Effector memory CD4-positive, alpha-beta T cell (primary cell): Measurements from ENCODE around the gene BAG5.
"Not testable (repeated sequence)": the region's sequence is repeated elsewhere in the genome, so short reads cannot be mapped to it uniquely, and the experiment has no call there.

ENCODE experiments used
- DNase-seq, 3 donors: peaks; one replicate each; pipeline ENCODE4 v3.0.0-alpha.2; 2020
- H3K27ac ChIP-seq: 2 replicates; pipeline ENCODE4 v1.7.0; 2013; ENCODE audit warnings: mild to moderate bottlenecking, low read length, moderate library complexity; ENCODE audit not compliant: insufficient read depth, poor library complexity, severe bottlenecking
- H3K27me3 ChIP-seq: replicated peaks from 2 replicates; pipeline ENCODE4 v1.7.0; 2013; ENCODE audit warnings: mild to moderate bottlenecking, low read length; ENCODE audit not compliant: insufficient read depth, control insufficient read depth, poor library complexity, severe bottlenecking
- H3K36me3 ChIP-seq: 2 replicates; pipeline ENCODE4 v1.7.0; 2013; ENCODE audit warnings: mild to moderate bottlenecking, low read length, moderate library complexity; ENCODE audit not compliant: control insufficient read depth, insufficient read depth
- H3K4me1 ChIP-seq: 2 replicates; pipeline ENCODE4 v1.7.0; 2013; ENCODE audit warnings: low read length, mild to moderate bottlenecking; ENCODE audit not compliant: control insufficient read depth, insufficient read depth, poor library complexity, severe bottlenecking
- H3K4me3 ChIP-seq: 2 replicates; pipeline ENCODE4 v1.7.0; 2013; ENCODE audit warnings: low read length, low read depth, mild to moderate bottlenecking; ENCODE audit not compliant: insufficient read depth, poor library complexity, severe bottlenecking
- H3K9me3 ChIP-seq: 2 replicates; pipeline ENCODE4 v1.7.0; 2013; ENCODE audit warnings: mild to moderate bottlenecking, low read length, moderate library complexity; ENCODE audit not compliant: control insufficient read depth

BAG5 gene

GRCh38 chr14:103517721-103518421 is 44.6 kb downstream of the BAG5 start:
- Histone ChIP-seq H3K9me3 (no peaks in the 10 kb centered on the region), H3K27ac (no peak overlapping the region), H3K36me3 (no peaks in the 10 kb centered on the region), H3K27me3 (peaks cover 3% of the 10 kb centered on the region), H3K4me1 (peaks cover 20% of the 10 kb centered on the region), H3K4me3 (no peak overlapping the region)
- no peak for DNase-seq

- Histone ChIP-seq H3K9me3 (no peaks in the 10 kb centered on the region), H3K27ac (no peak overlapping the region), H3K4me3 (no peak overlapping the region), H3K27me3 (no peaks in the 10 kb centered on the region), H3K36me3 (no peaks in the 10 kb centered on the region), H3K4me1 (peaks cover 18% of the 10 kb centered on the region)
- DNase-seq: no peak
These were observed 45.3 kb downstream of the BAG5 start for GRCh38 chr14:103517174-103517566.

DNA sequence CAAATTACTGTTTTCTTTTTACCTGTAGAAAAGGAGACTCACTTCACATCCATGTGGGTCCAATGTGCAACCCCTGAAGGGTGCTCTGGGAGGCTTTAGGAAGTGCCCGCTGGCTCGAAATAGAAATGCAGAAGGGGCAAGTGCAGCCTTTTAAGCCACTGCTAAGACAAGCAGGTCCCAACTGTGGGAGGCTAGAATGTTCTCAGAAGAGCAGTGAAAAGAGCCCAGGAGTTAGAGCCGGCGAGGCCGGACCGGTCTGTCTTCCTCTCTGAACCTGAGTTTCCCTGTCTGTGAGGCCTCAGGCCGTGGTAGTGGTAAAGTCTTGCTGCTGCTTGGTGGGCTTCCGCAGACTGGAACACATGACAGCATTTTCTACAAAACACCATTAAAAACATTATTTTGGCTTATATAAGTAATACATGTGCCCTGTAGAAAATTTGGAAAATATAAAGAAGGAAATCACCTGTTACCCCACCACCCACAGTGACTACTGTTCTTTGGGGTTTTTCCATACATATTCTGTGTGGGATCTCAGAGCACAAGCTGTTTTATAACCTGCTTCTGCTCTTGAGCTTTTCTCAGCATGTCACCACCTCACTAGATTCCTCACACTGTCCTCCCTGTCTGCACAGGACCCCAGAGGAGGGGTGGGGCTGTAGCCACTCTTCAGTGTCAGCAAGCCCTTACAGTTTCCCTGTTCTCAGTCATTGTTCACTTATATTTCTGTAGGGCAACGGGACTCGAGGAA is 45.9 kb downstream of the BAG5 start:
- H3K27me3 ChIP-seq: no peaks in the 10 kb centered on the region
- H3K27ac ChIP-seq: no peak overlapping the region
- no peak overlapping the region for H3K4me3 ChIP-seq
- DNase-seq: no peak
- peaks cover 15% of the 10 kb centered on the region for H3K4me1 ChIP-seq
- no peaks in the 10 kb centered on the region for H3K9me3 ChIP-seq
- H3K36me3 ChIP-seq: no peaks in the 10 kb centered on the region

GRCh38 chr14:103514596-103515421 is 47.6 kb downstream of the BAG5 start:
- H3K27ac ChIP-seq: no peak overlapping the region
- DNase-seq: no peak
- H3K27me3 ChIP-seq: no peaks in the 10 kb centered on the region
- no peak overlapping the region for H3K4me3 ChIP-seq
- H3K36me3 ChIP-seq: peaks cover 4% of the 10 kb centered on the region
- peaks cover 3% of the 10 kb centered on the region for H3K4me1 ChIP-seq
- no peaks in the 10 kb centered on the region for H3K9me3 ChIP-seq

GRCh38 chr14:103512701-103513611 is 49.5 kb downstream of the BAG5 start:
- Histone ChIP-seq H3K4me1 (no peaks in the 10 kb centered on the region), H3K27me3 (no peaks in the 10 kb centered on the region), H3K4me3 (no peak overlapping the region), H3K36me3 (peaks cover 4% of the 10 kb centered on the region), H3K27ac (no peak overlapping the region), H3K9me3 (no peaks in the 10 kb centered on the region)
- no peak for DNase-seq

DNA sequence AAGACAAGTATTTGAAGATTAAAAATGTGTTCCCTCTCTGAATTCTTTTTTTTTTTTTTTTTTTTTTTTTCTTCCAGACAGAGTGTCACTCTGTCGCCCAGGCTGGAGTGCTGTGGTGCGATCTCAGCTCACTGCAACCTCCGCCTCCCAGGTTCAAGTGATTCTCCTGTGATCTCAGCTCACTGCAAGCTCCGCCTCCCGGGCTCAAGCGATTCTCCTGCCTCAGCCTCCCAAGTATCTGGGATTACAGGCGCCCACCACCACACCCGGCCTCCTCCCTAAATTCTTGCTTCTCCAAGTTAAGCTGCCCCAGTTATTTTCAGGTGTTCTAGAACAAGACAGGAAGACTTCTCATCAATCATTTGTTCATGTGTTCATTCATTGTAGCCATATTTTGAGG is 50.3 kb downstream of the BAG5 start:
- H3K4me3 ChIP-seq, H3K4me1 ChIP-seq, DNase-seq, H3K9me3 ChIP-seq, H3K27ac ChIP-seq, H3K27me3 ChIP-seq, H3K36me3 ChIP-seq: not testable (repeated sequence)

- peaks cover 4% of the 10 kb centered on the region for H3K36me3 ChIP-seq
- no peaks in the 10 kb centered on the region for H3K4me1 ChIP-seq
- H3K27ac ChIP-seq: no peak overlapping the region
- no peaks in the 10 kb centered on the region for H3K9me3 ChIP-seq
- H3K27me3 ChIP-seq: no peaks in the 10 kb centered on the region
- DNase-seq: no peak
- no peak overlapping the region for H3K4me3 ChIP-seq
These were observed 51.4 kb downstream of the BAG5 start for GRCh38 chr14:103510724-103511693.

GRCh38 chr14:103509864-103510723 is 52.4 kb downstream of the BAG5 start:
- Histone ChIP-seq H3K4me3 (no peak overlapping the region), H3K27ac (no peak overlapping the region), H3K27me3 (no peaks in the 10 kb centered on the region), H3K36me3 (peaks cover 7% of the 10 kb centered on the region), H3K4me1 (no peaks in the 10 kb centered on the region), H3K9me3 (no peaks in the 10 kb centered on the region)
- DNase-seq: no peak
